ENCODE measurements around the gene ADAMTS17.

- TF ChIP-seq POLR2AphosphoS5 (IDR thresholded peaks at IDR 0.05) (no peak), POLR2A (IDR thresholded peaks at IDR 0.05) (no peak)
Measured at GRCh38 chr15:99976811-99977271, 364.9 kb downstream of the ADAMTS17 start.
